Endothelial cell of umbilical vein (primary cell): ENCODE results near the gene VSIG10L. TPM values are rescaled to one million over a fixed set of nuclear protein-coding genes. Genes with fewer than 3 reads are reported as not detected.

ENCODE experiments used
- BruUV-seq: library from RNA; stranded (reverse); fragments of 400-500 nt; replicated peaks from 2 replicates; lab custom pipeline; 2021; lab: Mats Ljungman, UMichigan
- CTCF ChIA-PET: fragments of 300-600, 350-600 bp; sonication (Branson Sonifier 250); formaldehyde crosslinking; loops from one replicate; lab custom pipeline; 2021; ENCODE audit warnings: antibody characterized with exemption, inconsistent platforms; lab: Charles Lee
- POLR2A ChIA-PET: fragments of 300-600, 350-600 bp; sonication (Branson Sonifier 250); formaldehyde crosslinking; loops from one replicate; lab custom pipeline; 2021; ENCODE audit warnings: antibody characterized with exemption, inconsistent platforms; lab: Charles Lee
- DNase-seq: peaks from one replicate; pipeline ENCODE4 v3.0.0-alpha.2; 2011; ENCODE audit warnings: low read depth, low spot score
- FAIRE-seq: peaks from 2 replicates; lab custom pipeline; 2011; peaks lifted over from hg19 to GRCh38; lab: Jason Lieb, UNC
- H2AFZ ChIP-seq: 2 replicates; pipeline ENCODE4 v1.6.0; 2012; ENCODE audit warnings: low read depth, low read length, control low read depth, inconsistent platforms
- H3K27ac ChIP-seq: 2 replicates; pipeline ENCODE4 v1.5.1; 2011; ENCODE audit warnings: low read depth, mild to moderate bottlenecking, control low read depth, low read length, moderate library complexity; ENCODE audit not compliant: insufficient read depth
- H3K27me3 ChIP-seq, 2 experiments: 2 replicates each; pipeline versions ENCODE4 v1.6.0 to v1.6.1; 2011; ENCODE audit warnings: low read length in 2 of 2, mixed read lengths in 1 of 2; ENCODE audit not compliant: control insufficient read depth in 2 of 2, insufficient read depth in 2 of 2
- H3K36me3 ChIP-seq, 2 experiments: 2 replicates in 1 of 2; 3 replicates in 1 of 2; pipeline ENCODE4 v1.5.1; 2011; ENCODE audit warnings: low read length in 2 of 2, mild to moderate bottlenecking in 1 of 2, moderate library complexity in 1 of 2; ENCODE audit not compliant: control insufficient read depth in 2 of 2, insufficient read depth in 2 of 2; ENCODE audit errors: extremely low read depth in 1 of 2
- H3K4me1 ChIP-seq: 3 replicates; pipeline ENCODE4 v1.5.1; 2011; ENCODE audit warnings: mild to moderate bottlenecking, low read length; ENCODE audit not compliant: control insufficient read depth, insufficient read depth; ENCODE audit errors: extremely low read depth
- H3K4me2 ChIP-seq: 2 replicates; pipeline ENCODE4 v1.6.1; 2011; ENCODE audit warnings: low read length, control low read depth, mixed read lengths; ENCODE audit not compliant: insufficient read depth
- H3K4me3 ChIP-seq, 3 experiments: fragments of 200-600 bp in 1 of 3; sonication (generic), shearing (Covaris generic) in 1 of 3; replicated peaks in 1 of 3; 2 replicates each; pipeline ENCODE4 v1.5.1; 2011 to 2016; ENCODE audit warnings: control low read depth in 3 of 3, low read length in 3 of 3, mild to moderate bottlenecking in 2 of 3, inconsistent platforms in 1 of 3, low read depth in 1 of 3, moderate library complexity in 1 of 3; ENCODE audit not compliant: insufficient read depth in 1 of 3
- H3K79me2 ChIP-seq: 2 replicates; pipeline ENCODE4 v1.6.0; 2012; ENCODE audit warnings: low read length, inconsistent platforms; ENCODE audit not compliant: control insufficient read depth, insufficient read depth
- H3K9ac ChIP-seq: replicated peaks from 2 replicates; pipeline ENCODE3; 2011; ENCODE audit warnings: low read length, control low read depth; ENCODE audit not compliant: insufficient read depth; ENCODE audit errors: extremely low read depth
- H3K9me1 ChIP-seq: replicated peaks from 3 replicates; pipeline ENCODE4 v1.6.0; 2011; ENCODE audit warnings: mild to moderate bottlenecking, low read length; ENCODE audit not compliant: control insufficient read depth, insufficient read depth; ENCODE audit errors: extremely low read depth
- H3K9me3 ChIP-seq: replicated peaks from 2 replicates; pipeline ENCODE4 v1.5.1; 2012; ENCODE audit warnings: low read length, inconsistent platforms; ENCODE audit not compliant: control insufficient read depth, insufficient read depth
- H4K20me1 ChIP-seq: replicated peaks from 2 replicates; pipeline ENCODE3; 2011; ENCODE audit warnings: mild to moderate bottlenecking, low read length; ENCODE audit not compliant: control insufficient read depth, insufficient read depth; ENCODE audit errors: extremely low read depth
- CTCF ChIP-seq, 2 donors: IDR thresholded peaks; 1 replicate in 1 of 2; 2 replicates in 1 of 2; pipeline ENCODE4 v1.5.1; 2011; ENCODE audit warnings: low read length in 2 of 2, mild to moderate bottlenecking in 2 of 2, moderate library complexity in 2 of 2, control low read depth in 1 of 2, inconsistent platforms in 1 of 2, low read depth in 1 of 2; ENCODE audit not compliant: insufficient read depth in 1 of 2; ENCODE audit errors: extremely low read depth in 1 of 2
- EZH2 ChIP-seq: IDR thresholded peaks from 2 replicates; pipeline ENCODE4 v1.6.1; 2012; ENCODE audit warnings: borderline replicate concordance, low read depth, mild to moderate bottlenecking, moderate library complexity, low read length, inconsistent platforms; ENCODE audit not compliant: severe bottlenecking
- FOS ChIP-seq: IDR thresholded peaks from 2 replicates; pipeline ENCODE4 v1.6.1; 2011; ENCODE audit warnings: mild to moderate bottlenecking, low read length, moderate library complexity, borderline replicate concordance; ENCODE audit not compliant: insufficient read depth
- GATA2 ChIP-seq: IDR thresholded peaks from 2 replicates; pipeline ENCODE4 v1.7.0; 2011; ENCODE audit warnings: low read depth, mild to moderate bottlenecking, moderate library complexity, mixed read lengths, low read length; ENCODE audit not compliant: insufficient read length, insufficient read depth
- JUN ChIP-seq: IDR thresholded peaks from 2 replicates; pipeline ENCODE4 v1.6.1; 2011; ENCODE audit warnings: borderline replicate concordance, low read depth; ENCODE audit not compliant: insufficient read length, insufficient read depth
- MAX ChIP-seq: IDR thresholded peaks from 2 replicates; pipeline ENCODE4 v1.6.1; 2011; ENCODE audit not compliant: insufficient read depth, insufficient read length
- MYC ChIP-seq: IDR thresholded peaks from one replicate; pipeline ENCODE4 v1.6.1; 2011; ENCODE audit warnings: mild to moderate bottlenecking, low read depth, low read length
- POLR2A ChIP-seq: IDR thresholded peaks from 2 replicates; pipeline ENCODE4 v1.6.1; 2012; ENCODE audit warnings: low read depth, mild to moderate bottlenecking, control low read depth, low read length
- POLR2AphosphoS5 ChIP-seq: IDR thresholded peaks from 2 replicates; pipeline ENCODE4 v1.6.1; 2012; ENCODE audit warnings: low read depth, mild to moderate bottlenecking, control low read depth, low read length, moderate library complexity; ENCODE audit not compliant: insufficient read depth
- dilution Hi-C: fragments of 300-500 bp; cut with MboI; formaldehyde crosslinking; loops from one replicate; pipeline ENCODE4 v1.15.0; 2019; ENCODE audit warnings: low sequenced_read_pairs; ENCODE audit not compliant: extremely low pct_ligation_motif_present
- intact Hi-C: fragments of 100-400 bp; cut with micrococcal nuclease; formaldehyde crosslinking; loops from one replicate; pipeline ENCODE4 v1.10.0; 2022
- polyA plus RNA-seq, 4 experiments: library from polyadenylated mRNA; depleted of rRNA in 3 of 4; stranded (reverse) in 3 of 4; unstranded in 1 of 4; fragments of >200 nt; gene quantifications; 2 replicates each; pipeline versions ENCODE4 v1.2.1 to v1.2.3, GENCODE V29; 2011 to 2012; ENCODE audit warnings: missing spikeins in 1 of 4
- total RNA-seq: library from RNA; stranded (reverse); gene quantifications from 2 replicates; pipeline ENCODE4 v1.2.3, GENCODE V29; 2021

The VSIG10L gene
- total and polyA plus RNA-seq, 2 donors (not counting 3 experiments of a cell fraction or from before 2014, with no cell fraction given): 0.62 to 0.77 TPM

GRCh38 chr19:51372649-51373504 lies 30.9 kb upstream of the VSIG10L start, which contains the start of gene NKG7:
NKG7 (minus strand) TSS chr19:51372654; CDS start chr19:51372535, 119 bp downstream.
- TF ChIP-seq FOS (no peak), MAX (no peak), GATA2 (no peak), JUN (no peak), POLR2A (no peak), MYC (no peak), CTCF (IDR thresholded peaks at IDR 0.05; ENCODE audit: extremely low read depth in 1 of 2, insufficient read depth in 1 of 2, low read depth in 1 of 2, low read length in 2 of 2) (no peak), EZH2 (no peak), POLR2AphosphoS5 (no peak)
- Histone ChIP-seq H3K79me2 (no peaks in the 10 kb centered on the region), H3K9ac (no peak within 1 kb of the TSS), H3K4me1 (no peaks in the 10 kb centered on the region), H3K4me2 (no peak within 1 kb of the TSS), H2AFZ (no peak within 1 kb of the TSS), H3K4me3 (no peak within 1 kb of the TSS), H3K36me3 (no peaks in the 10 kb centered on the region), H3K9me3 (no peaks in the 10 kb centered on the region), H3K27me3 (no peaks in the 10 kb centered on the region), H3K27ac (no peak within 1 kb of the TSS), H3K9me1 (no peaks in the 10 kb centered on the region), H4K20me1 (no peaks in the 10 kb centered on the region)
- BruUV-seq: no TSS peak
- dilution Hi-C loops: no loop called here
- FAIRE-seq: no peak
- DNase-seq: no peak
- CTCF ChIA-PET: interaction anchor here (1.0 to 1.3 kb wide), 2 partner anchors 8 to 44 kb away, joined by 3 read pairs; partner anchors contain the start of gene SIGLEC10
- POLR2A ChIA-PET: no interaction called here
- intact Hi-C loops: no loop called here
